Stomach (tissue), 4 donors: ENCODE measurements around the gene FSD1.

Experiments
- EP300 ChIP-seq: sonication (generic); formaldehyde crosslinking; IDR thresholded peaks from one replicate; pipeline ENCODE4 v1.6.1; 2017; ENCODE audit warnings: antibody characterized with exemption
- POLR2A ChIP-seq, 4 donors: fragments of 450-650 bp; IDR thresholded peaks; one replicate each; pipeline ENCODE4 v1.6.1; 2016; ENCODE audit warnings: antibody characterized with exemption in 4 of 4, control low read depth in 2 of 4, mild to moderate bottlenecking in 1 of 4, moderate library complexity in 1 of 4
- POLR2AphosphoS5 ChIP-seq, 3 donors: sonication (generic); formaldehyde crosslinking; IDR thresholded peaks; one replicate each; pipeline ENCODE4 v1.6.1; 2016; ENCODE audit warnings: antibody characterized with exemption in 3 of 3
- TF ChIP-seq, protein P1 (sequence below), 7 experiments: fragments of 450-650 bp in 4 of 7; fragments of 200-600 bp in 3 of 7; sonication (generic) in 3 of 7; IDR thresholded peaks; one replicate each; pipeline ENCODE4 v1.5.1; 2016 to 2019; ENCODE audit warnings: antibody characterized with exemption in 7 of 7, control low read depth in 2 of 7, mild to moderate bottlenecking in 1 of 7

DNA sequence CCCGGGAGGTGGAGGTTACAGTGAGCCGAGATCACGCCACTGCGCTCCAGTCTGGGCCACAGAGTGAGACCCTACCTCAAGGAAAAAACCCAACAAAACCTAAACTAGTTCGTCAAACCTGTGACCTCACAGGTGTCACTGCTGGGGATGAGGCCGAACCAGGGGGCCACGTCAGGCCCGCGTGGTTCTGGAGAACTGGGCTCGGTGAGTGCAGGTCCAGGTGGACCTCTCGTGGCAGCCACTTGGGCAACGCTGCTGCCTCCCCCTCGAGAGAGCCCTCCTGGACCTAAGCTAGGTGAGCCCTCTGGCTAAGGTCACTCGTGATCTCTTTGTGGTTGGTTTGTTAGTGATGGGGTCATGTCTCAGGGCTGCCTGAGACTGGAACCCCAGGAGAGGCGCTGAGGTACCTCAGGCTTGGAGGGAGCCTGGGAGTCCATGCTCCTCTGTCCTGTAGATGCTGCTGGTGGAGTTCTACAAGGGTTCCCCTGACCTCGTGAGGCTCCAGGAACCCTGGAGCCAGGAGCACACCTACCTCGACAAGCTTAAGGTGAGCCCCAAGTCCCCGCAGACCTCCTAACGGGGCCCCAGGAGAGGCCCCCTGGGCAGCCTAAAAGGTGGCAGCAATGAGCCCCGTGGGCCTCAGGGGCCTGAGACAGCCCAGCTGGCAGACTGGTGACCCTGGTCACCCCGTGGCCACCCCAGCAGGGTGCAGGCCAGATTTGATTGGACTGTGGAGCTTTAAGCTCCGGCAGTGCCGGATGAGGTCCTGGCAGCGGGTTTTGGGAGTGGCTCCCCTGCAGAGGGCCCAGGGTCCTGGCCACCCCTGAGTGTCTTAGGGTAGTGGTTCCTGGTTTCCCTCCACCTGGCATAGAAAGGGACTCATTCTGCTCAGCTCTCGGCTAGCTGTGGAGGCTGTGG is 54.6 kb downstream of the FSD1 start:
- TF ChIP-seq POLR2A (IDR thresholded peaks at IDR 0.05) (no peak), POLR2AphosphoS5 (IDR thresholded peaks at IDR 0.05) (no peak), EP300 (no peak)
- TF ChIP-seq, protein P1, sequence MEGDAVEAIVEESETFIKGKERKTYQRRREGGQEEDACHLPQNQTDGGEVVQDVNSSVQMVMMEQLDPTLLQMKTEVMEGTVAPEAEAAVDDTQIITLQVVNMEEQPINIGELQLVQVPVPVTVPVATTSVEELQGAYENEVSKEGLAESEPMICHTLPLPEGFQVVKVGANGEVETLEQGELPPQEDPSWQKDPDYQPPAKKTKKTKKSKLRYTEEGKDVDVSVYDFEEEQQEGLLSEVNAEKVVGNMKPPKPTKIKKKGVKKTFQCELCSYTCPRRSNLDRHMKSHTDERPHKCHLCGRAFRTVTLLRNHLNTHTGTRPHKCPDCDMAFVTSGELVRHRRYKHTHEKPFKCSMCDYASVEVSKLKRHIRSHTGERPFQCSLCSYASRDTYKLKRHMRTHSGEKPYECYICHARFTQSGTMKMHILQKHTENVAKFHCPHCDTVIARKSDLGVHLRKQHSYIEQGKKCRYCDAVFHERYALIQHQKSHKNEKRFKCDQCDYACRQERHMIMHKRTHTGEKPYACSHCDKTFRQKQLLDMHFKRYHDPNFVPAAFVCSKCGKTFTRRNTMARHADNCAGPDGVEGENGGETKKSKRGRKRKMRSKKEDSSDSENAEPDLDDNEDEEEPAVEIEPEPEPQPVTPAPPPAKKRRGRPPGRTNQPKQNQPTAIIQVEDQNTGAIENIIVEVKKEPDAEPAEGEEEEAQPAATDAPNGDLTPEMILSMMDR (IDR thresholded peaks at IDR 0.05): no peak
